Measurements from ENCODE around the gene KLF6. TPM values are rescaled to one million over a fixed set of nuclear protein-coding genes. Genes with fewer than 3 reads are reported as not detected.

The KLF6 gene
- total RNA-seq, 3 donors from 2014 or later (not counting 1 experiment from before 2014, with no cell fraction given): 1,044 to 1,768 (median 1,056) TPM

GRCh38 chr10:3822541-3823330, 37.7 kb upstream of the KLF6 start:
- no peak overlapping the region for H3K27ac Mint-ChIP-seq

GRCh38 chr10:3820255-3820654, 35.2 kb upstream of the KLF6 start:
- no peaks in the 10 kb centered on the region for H3K36me3 ChIP-seq (ENCODE audit: control insufficient read depth, insufficient read depth, low read length)
- Mint-ChIP-seq H3K27ac (no peak overlapping the region), H3K36me3 (no peaks in the 10 kb centered on the region), H3K27me3 (ENCODE audit: low read depth in 2 of 2) (no peaks in the 10 kb centered on the region), H3K9me3 (no peaks in the 10 kb centered on the region), H3K4me1 (peaks cover 10 to 15% of the 10 kb centered on the region in 2 donors), H3K4me3 (no peak overlapping the region)
- ATAC-seq (no peak), DNase-seq (no peak)
- H3K27ac ChIP-seq (ENCODE audit: low read length): no peak overlapping the region
- no peak overlapping the region for H3K4me3 ChIP-seq (ENCODE audit: low read length)
- no peaks in the 10 kb centered on the region for H3K9me3 ChIP-seq (ENCODE audit: control insufficient read depth, insufficient read depth, low read length)
- no peaks in the 10 kb centered on the region for H3K27me3 ChIP-seq (ENCODE audit: control insufficient read depth, insufficient read depth, low read length)
- no peak for TF ChIP-seq CTCF (IDR thresholded peaks at IDR 0.05)
- H3K4me1 ChIP-seq (ENCODE audit: control insufficient read depth, insufficient read depth, low read length): peaks cover under 1% of the 10 kb centered on the region
- intact Hi-C loops (cut with micrococcal nuclease): no loop called here
- WGBS (ENCODE audit: insufficient coverage): 96% methylated on average over 10 of the region's 10 CpGs

More at GRCh38 chr10:3822541-3823330, 37.7 kb upstream of the KLF6 start:
- peaks cover 9 to 10% of the 10 kb centered on the region in 2 donors for H3K4me1 Mint-ChIP-seq
- no peaks in the 10 kb centered on the region for H3K27me3 Mint-ChIP-seq (ENCODE audit: low read depth in 2 of 2)
- ATAC-seq (no peak), DNase-seq (no peak)
- H3K27me3 ChIP-seq (ENCODE audit: control insufficient read depth, insufficient read depth, low read length): no peaks in the 10 kb centered on the region
- TF ChIP-seq CTCF (IDR thresholded peaks at IDR 0.05): no peak
- no peak overlapping the region for H3K27ac ChIP-seq (ENCODE audit: low read length)
- no peak overlapping the region for H3K4me3 Mint-ChIP-seq
- no peak overlapping the region for H3K4me3 ChIP-seq (ENCODE audit: low read length)
- no peaks in the 10 kb centered on the region for H3K36me3 Mint-ChIP-seq
- H3K9me3 Mint-ChIP-seq: no peaks in the 10 kb centered on the region
- WGBS (ENCODE audit: insufficient coverage): 92% methylated on average over 9 of the region's 10 CpGs
- intact Hi-C loops (cut with micrococcal nuclease): no loop called here
- H3K4me1 ChIP-seq (ENCODE audit: control insufficient read depth, insufficient read depth, low read length): no peaks in the 10 kb centered on the region
- no peaks in the 10 kb centered on the region for H3K9me3 ChIP-seq (ENCODE audit: control insufficient read depth, insufficient read depth, low read length)
- no peaks in the 10 kb centered on the region for H3K36me3 ChIP-seq (ENCODE audit: control insufficient read depth, insufficient read depth, low read length)

- Mint-ChIP-seq H3K27ac (no peak overlapping the region), H3K4me3 (no peak overlapping the region), H3K4me1 (peaks cover 18 to 35% of the 10 kb centered on the region in 2 donors), H3K36me3 (no peaks in the 10 kb centered on the region), H3K27me3 (ENCODE audit: low read depth in 2 of 2) (no peaks in the 10 kb centered on the region), H3K9me3 (no peaks in the 10 kb centered on the region)
- H3K27me3 ChIP-seq (ENCODE audit: control insufficient read depth, insufficient read depth, low read length): no peaks in the 10 kb centered on the region
- DNase-seq (no peak), ATAC-seq (no peak)
- TF ChIP-seq CTCF (IDR thresholded peaks at IDR 0.05): no peak
- peaks cover 22% of the 10 kb centered on the region for H3K4me1 ChIP-seq (ENCODE audit: control insufficient read depth, insufficient read depth, low read length)
- no peak overlapping the region for H3K4me3 ChIP-seq (ENCODE audit: low read length)
- intact Hi-C loops (cut with micrococcal nuclease): no loop called here
- no peaks in the 10 kb centered on the region for H3K36me3 ChIP-seq (ENCODE audit: control insufficient read depth, insufficient read depth, low read length)
- H3K9me3 ChIP-seq (ENCODE audit: control insufficient read depth, insufficient read depth, low read length): no peaks in the 10 kb centered on the region
- H3K27ac ChIP-seq (ENCODE audit: low read length): no peak overlapping the region
- 98% methylated on average over 5 of the region's 5 CpGs for WGBS (ENCODE audit: insufficient coverage)
Measured at GRCh38 chr10:3816995-3817394, 32.0 kb upstream of the KLF6 start.

All from natural killer cell (primary cell).